Forelimb muscle (tissue), 1 donor: ENCODE data around the gene HSD17B11. TPM values are rescaled to one million over a fixed set of nuclear protein-coding genes. Genes with fewer than 3 reads are reported as not detected.
"Not testable (repeated sequence)": the region's sequence is repeated elsewhere in the genome, so short reads cannot be mapped to it uniquely, and the experiment has no call there.

Experiments used
- DNase-seq: peaks from one replicate; pipeline ENCODE4 v3.0.0-alpha.2; 2013; ENCODE audit warnings: low read depth
- polyA plus RNA-seq: library from polyadenylated mRNA; unstranded; fragments of 120-200 nt; gene quantifications from one replicate; pipeline ENCODE4 v1.2.1, GENCODE V29; 2013; ENCODE audit not compliant: insufficient read length

Gene HSD17B11
- 18.7 TPM for polyA plus RNA-seq

- DNase-seq, result peak; percentile 95
Measured at GRCh38 chr4:87390891-87391575, at the start of gene HSD17B11. Gene HSD17B11, minus strand, starts transcription at chr4:87391188. Its CDS starts 118 bp downstream, at chr4:87391070.

- no peak for DNase-seq
Measured at GRCh38 chr4:87433342-87433741, 42.4 kb upstream of the HSD17B11 start.

GRCh38 chr4:87430038-87430437 is 39.0 kb upstream of the HSD17B11 start:
- DNase-seq, result no peak

- DNase-seq, result no peak
Measured at GRCh38 chr4:87428979-87429378, 38.0 kb upstream of the HSD17B11 start.

GRCh38 chr4:87427518-87427868 is 36.5 kb upstream of the HSD17B11 start:
- DNase-seq, result no peak

GRCh38 chr4:87426865-87427517 is 36.0 kb upstream of the HSD17B11 start:
- no peak for DNase-seq

GRCh38 chr4:87425711-87426110 is 34.7 kb upstream of the HSD17B11 start:
- DNase-seq, result no peak

GRCh38 chr4:87424099-87424543 is 33.1 kb upstream of the HSD17B11 start:
- DNase-seq, result not testable (repeated sequence)

- DNase-seq, result no peak
Measured at GRCh38 chr4:87423317-87424098, 32.5 kb upstream of the HSD17B11 start.

- DNase-seq, result peak; percentile 92
Measured at GRCh38 chr4:87422104-87423052, 31.4 kb upstream of the HSD17B11 start, which contains the start of gene NUDT9. Gene NUDT9, plus strand, starts transcription at chr4:87422573. Its CDS starts 333 bp downstream, at chr4:87422906.

GRCh38 chr4:87420276-87420830 is 29.4 kb upstream of the HSD17B11 start:
- no peak for DNase-seq

GRCh38 chr4:87419578-87420249 is 28.7 kb upstream of the HSD17B11 start:
- no peak for DNase-seq

GRCh38 chr4:87418410-87418809 is 27.4 kb upstream of the HSD17B11 start:
- not testable (repeated sequence) for DNase-seq

GRCh38 chr4:87416965-87417364 is 26.0 kb upstream of the HSD17B11 start:
- DNase-seq, result no peak

GRCh38 chr4:87414816-87415215 is 23.8 kb upstream of the HSD17B11 start:
- no peak for DNase-seq

- no peak for DNase-seq
Measured at GRCh38 chr4:87410679-87411078, 19.7 kb upstream of the HSD17B11 start.

GRCh38 chr4:87410157-87410556 is 19.2 kb upstream of the HSD17B11 start:
- no peak for DNase-seq

- DNase-seq, result no peak
Measured at GRCh38 chr4:87409420-87409939, 18.5 kb upstream of the HSD17B11 start.

GRCh38 chr4:87406902-87407301 is 15.9 kb upstream of the HSD17B11 start:
- DNase-seq, result not testable (repeated sequence)

- DNase-seq, result no peak
Measured at GRCh38 chr4:87406462-87406861, 15.5 kb upstream of the HSD17B11 start.
